Hematopoietic multipotent progenitor cell treated with erythropoietin and hydrocortisone succinate and interleukin-3 and kit ligand, for 4 days (in vitro differentiated cells): ENCODE measurements around the gene INPP5A.
"Not testable (repeated sequence)": the region's sequence is repeated elsewhere in the genome, so short reads cannot be mapped to it uniquely, and the experiment has no call there.

Experiments
- DNase-seq: peaks from one replicate; pipeline ENCODE4 v3.0.0-alpha.2; 2015

Gene INPP5A

GRCh38 chr10:132750936-132751335, 213.3 kb downstream of the INPP5A start:
- DNase-seq: no peak

- no peak for DNase-seq
Measured at GRCh38 chr10:132752378-132752777, 214.8 kb downstream of the INPP5A start.

- no peak for DNase-seq
Measured at GRCh38 chr10:132752961-132753360, 215.4 kb downstream of the INPP5A start.

DNA sequence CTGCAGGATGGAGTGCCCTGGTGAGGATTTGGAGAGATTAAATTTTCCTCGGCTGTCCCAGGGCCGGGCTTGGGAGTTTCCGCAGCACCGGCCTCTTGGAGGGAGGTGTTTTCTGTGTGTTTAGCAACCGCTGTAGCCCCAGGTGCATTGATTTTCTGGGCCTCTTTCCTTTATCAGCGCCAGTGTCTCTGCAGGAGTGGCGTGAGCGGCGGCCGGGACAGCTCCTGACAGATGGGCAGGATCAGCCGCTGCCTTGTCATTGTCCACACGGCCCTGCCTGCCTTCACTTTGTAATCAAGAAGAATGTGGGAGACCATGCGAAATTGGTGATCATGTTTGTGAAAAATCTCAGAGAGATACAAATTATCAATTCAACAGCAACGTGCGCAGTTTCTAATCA, 216.0 kb downstream of the INPP5A start:
- no peak for DNase-seq

GRCh38 chr10:132754071-132754470, 216.5 kb downstream of the INPP5A start:
- DNase-seq: no peak

GRCh38 chr10:132755166-132755711, 217.7 kb downstream of the INPP5A start:
- DNase-seq: no peak

DNA sequence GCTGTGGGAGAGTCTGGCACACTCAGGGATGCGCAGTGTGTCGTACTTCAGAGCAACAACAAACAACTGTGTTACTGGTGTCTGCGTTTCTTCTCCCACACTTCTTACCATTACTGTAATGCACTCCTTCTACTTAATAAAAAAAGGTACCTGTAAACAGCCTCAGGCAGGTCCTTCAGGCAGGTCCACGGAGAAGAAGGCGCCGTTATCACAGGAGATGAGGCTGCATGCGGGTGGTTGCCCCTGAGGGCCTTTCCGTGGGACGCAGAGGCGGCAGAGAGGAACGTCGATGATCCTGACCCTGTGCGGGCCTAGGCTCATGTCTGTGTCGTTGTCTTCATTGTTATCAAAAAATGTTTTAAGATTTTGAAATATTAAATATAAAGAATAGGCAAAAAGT, 219.0 kb downstream of the INPP5A start:
- no peak for DNase-seq

- no peak for DNase-seq
Measured at GRCh38 chr10:132757171-132757570, 219.6 kb downstream of the INPP5A start.

GRCh38 chr10:132758865-132759264, 221.3 kb downstream of the INPP5A start:
- DNase-seq: no peak

DNA sequence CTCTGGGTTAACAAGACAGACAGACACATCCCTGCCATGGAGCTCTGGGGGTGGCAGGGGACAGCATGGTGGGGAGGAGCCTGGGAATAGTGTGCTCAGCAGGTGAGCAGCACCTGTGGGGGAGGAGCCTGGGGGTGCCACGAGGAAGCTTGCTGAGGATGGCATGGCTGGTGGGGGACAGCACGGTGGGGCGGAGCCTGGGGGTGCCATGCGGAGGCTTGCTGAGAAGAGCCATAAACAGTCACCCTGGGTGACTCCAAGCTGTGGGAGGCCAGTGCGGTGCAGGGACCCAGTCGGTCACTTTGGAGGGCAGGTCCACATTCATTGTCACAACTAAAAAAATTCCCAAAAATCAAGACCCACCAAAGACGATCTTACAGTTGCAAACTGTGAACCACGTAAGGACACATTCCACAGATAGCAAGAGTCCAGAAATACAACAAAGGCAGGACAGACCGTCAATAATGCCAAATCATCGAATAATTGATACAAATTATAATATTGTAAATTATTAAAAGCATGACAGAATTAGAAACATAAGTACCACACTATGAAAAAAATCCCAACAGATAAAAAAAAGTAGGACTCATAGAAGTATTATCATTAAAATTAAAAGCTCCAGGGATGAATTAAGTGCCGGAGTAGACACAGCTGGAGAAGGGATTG, 223.9 kb downstream of the INPP5A start:
- DNase-seq: no peak

DNA sequence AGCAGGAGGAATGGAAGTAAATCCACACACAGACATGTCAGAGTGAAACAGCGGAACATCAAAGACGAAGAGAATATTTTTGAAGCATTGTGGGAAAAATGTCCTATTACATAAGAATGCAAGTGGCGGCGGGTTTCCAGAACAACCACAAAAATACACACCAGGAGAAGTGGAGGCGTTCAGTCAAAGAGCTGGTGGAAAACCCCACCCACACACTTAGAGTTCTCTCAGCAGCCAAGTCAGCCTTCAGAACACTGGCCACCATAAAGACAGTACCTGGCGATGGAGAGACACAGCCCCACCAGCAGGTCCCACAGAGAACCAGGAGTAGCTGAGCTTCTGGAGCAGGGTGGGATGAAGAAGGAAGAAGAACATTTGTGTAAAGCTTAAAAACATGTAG, 224.7 kb downstream of the INPP5A start:
- DNase-seq: no peak

DNA sequence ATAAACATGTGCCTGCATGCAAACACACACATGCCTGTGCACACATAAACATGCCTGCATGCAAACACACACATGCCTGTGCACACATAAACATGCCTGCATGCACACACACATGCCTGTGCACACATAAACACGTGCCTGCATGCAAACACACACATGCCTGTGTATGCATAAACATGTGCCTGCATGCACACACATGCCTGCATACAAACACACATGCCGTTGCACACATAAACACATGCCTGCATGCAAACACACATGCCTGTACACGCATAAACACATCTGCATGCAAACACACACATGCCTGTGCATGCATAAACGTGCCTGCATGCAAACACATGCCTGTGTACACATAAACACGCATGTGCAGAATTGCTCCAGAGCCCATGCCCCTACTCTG, 226.0 kb downstream of the INPP5A start:
- no peak for DNase-seq

DNA sequence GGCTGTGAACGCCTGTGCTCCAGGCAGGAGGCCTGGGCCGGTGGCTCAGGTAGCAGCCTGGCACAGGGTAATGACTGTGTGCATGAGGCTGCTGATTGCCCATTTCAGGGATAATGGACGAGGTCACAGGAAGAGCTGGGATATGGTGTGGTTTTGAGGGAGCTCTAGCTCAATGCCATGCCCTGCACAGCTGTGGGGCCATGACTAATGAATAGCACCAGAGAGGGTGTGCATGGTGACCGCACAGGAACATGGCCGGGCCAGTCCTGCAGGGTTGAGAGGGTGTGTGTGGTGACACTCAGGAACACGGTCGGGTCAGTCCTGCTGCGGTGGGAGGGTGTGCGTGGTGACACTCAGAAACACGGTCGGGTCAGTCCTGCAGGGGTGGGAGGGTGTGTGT, 226.5 kb downstream of the INPP5A start:
- DNase-seq: no peak

DNA sequence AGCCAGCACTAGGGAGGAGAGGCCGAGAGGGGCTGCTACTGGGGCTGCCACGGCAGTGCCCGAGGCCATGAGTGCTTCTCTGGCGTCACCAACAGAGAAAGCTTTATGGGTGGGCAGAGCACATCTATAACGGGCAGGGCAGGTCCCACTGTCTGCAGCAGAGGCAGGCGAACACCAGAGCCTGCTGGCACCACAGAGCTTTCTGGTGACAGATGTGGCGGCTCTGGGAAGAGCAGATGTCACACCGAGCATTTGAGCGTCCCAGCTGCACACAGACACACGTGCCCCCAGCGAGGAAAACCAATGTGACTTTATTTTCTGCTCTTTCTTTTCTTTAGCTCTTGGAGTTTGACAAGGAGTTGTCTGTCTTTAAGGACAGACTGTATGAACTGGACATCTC, 227.8 kb downstream of the INPP5A start:
- DNase-seq: no peak

- no peak for DNase-seq
Measured at GRCh38 chr10:132766291-132766690, 228.7 kb downstream of the INPP5A start.

- no peak for DNase-seq
Measured at GRCh38 chr10:132768346-132769248, 231.0 kb downstream of the INPP5A start.

DNA sequence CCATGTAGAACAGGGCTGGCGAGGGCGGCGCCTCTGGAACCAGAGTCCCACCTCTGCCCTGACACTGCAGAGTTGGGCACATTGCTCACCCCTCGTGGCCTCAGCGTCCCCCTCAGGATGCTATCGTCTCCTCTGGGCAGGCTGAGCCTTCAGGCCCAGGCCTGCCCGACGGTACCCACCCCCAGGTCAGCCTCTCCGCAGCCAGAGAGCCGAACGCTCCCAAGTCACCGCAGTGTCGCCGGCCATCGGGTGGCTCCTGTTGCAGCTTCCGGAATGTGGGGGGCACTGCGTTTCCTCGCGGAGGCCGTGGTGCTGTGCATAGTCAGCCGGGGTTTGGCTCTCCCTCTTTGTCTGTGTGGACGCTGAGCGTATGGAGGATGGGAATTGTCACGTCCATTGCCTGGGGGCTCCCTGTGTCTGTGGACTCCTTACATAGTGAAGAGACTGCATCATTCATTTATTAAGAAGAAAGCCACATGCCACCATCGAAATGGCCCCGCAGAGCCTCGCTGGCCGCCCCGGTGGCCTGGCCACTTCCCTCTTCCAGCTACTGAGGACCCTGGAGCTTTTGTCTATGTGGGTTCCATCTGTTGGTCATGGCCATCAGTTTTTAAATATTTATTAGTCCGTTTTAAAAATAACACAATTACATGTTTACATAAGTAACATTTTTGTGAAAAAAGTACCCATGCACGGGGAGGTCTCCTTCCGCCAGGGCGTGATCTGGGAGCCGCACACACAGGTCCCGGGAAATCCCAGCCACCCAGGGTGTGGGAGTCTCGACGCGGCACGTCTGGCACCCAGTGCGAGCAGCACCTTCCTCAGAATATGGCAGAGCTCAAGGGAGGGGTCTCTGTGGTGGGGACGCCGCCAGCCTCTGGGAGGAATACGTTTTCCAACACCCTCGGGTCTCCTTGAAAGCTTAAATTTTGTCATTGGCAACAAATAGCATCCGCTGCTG, 232.8 kb downstream of the INPP5A start:
- DNase-seq: no peak

DNA sequence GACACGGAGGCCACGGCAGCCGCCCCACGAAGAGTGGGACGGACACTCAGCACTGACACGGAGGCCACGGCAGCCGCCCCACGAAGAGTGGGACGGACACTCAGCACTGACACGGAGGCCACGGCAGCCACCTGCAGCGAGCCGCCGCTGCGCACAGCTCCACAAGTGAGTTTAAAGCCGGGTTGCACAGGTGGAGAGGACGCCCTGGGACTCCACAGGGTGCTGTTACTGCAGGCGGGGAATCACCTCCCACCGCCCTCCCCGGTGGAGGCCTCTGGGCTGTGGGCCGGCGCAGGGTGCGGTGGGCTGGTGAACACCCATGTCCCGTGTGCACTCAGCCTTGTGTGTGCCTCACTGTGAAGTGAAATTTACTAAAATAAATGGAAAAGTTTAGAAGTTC, 235.2 kb downstream of the INPP5A start:
- DNase-seq: not testable (repeated sequence)

- no peak for DNase-seq
Measured at GRCh38 chr10:132774181-132774901, 236.8 kb downstream of the INPP5A start.

GRCh38 chr10:132774902-132775863, 237.6 kb downstream of the INPP5A start:
- no peak for DNase-seq

DNA sequence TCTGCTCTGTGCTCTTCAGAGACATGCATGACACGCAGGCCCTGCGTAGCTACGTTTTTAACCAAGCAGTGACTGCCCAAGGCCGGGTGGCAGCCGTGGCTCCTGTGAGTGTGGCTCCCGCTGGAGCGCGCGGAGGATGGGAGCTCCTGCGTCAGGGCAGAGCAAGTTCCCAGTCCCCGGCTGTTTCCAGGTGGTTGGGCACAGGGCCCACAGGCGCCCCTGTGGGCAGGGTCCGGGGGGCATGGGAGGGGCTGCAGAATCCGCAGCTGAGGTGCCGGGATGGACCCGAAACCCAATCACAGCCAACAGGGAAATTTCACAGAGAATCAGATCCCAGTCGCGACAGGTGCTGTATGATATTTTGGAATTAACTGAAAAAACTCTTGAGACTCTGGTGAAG, 238.6 kb downstream of the INPP5A start:
- DNase-seq: no peak
